ENCODE data around the gene OTOP1. TPM values are rescaled to one million over a fixed set of nuclear protein-coding genes. Genes with fewer than 3 reads are reported as not detected.
"Not testable (repeated sequence)": the region's sequence is repeated elsewhere in the genome, so short reads cannot be mapped to it uniquely, and the experiment has no call there.

OTOP1 gene
- total and polyA plus RNA-seq, 9 donors, result not detected

GRCh38 chr4:4204401-4204745 is 22.4 kb downstream of the OTOP1 start:
- no peak for DNase-seq
- Histone ChIP-seq H3K27me3 (no peaks in the 10 kb centered on the region), H3K9me3 (no peaks in the 10 kb centered on the region), H3K36me3 (no peaks in the 10 kb centered on the region), H3K4me1 (ENCODE audit: insufficient read depth) (no peaks in the 10 kb centered on the region), H3K4me3 (no peak overlapping the region), H3K27ac (no peak overlapping the region)
- WGBS, 3 donors, result 83 to 84% (median 83%) methylated on average over 3 of the region's 3 CpGs
- TF ChIP-seq CTCF (IDR thresholded peaks at IDR 0.05), result no peak
- TF ChIP-seq POLR2A (IDR thresholded peaks at IDR 0.05), result no peak
- TF ChIP-seq EP300 (IDR thresholded peaks at IDR 0.05), result no peak
- intact Hi-C loops (cut with DNase I), result no loop called here

- H3K27ac ChIP-seq, result no peak overlapping the region
- intact Hi-C loops (cut with DNase I), result no loop called here
- DNase-seq, result no peak
- TF ChIP-seq CTCF (IDR thresholded peaks at IDR 0.05), result no peak
- no peak for TF ChIP-seq POLR2A (IDR thresholded peaks at IDR 0.05)
- TF ChIP-seq EP300 (IDR thresholded peaks at IDR 0.05), result no peak
- no peaks in the 10 kb centered on the region for H3K36me3 ChIP-seq
- H3K4me3 ChIP-seq, result no peak overlapping the region
- no peaks in the 10 kb centered on the region for H3K4me1 ChIP-seq (ENCODE audit: insufficient read depth)
- 67 to 75% (median 71%) methylated on average over 10 of the region's 10 CpGs for WGBS, 3 donors
- no peaks in the 10 kb centered on the region for H3K27me3 ChIP-seq
- H3K9me3 ChIP-seq, result no peaks in the 10 kb centered on the region
Observed at GRCh38 chr4:4203688-4204400, 22.9 kb downstream of the OTOP1 start.

- H3K27me3 ChIP-seq, result no peaks in the 10 kb centered on the region
- H3K4me3 ChIP-seq, result no peak overlapping the region
- no peaks in the 10 kb centered on the region for H3K4me1 ChIP-seq (ENCODE audit: insufficient read depth)
- TF ChIP-seq EP300 (IDR thresholded peaks at IDR 0.05) (no peak), POLR2A (IDR thresholded peaks at IDR 0.05) (no peak), CTCF (IDR thresholded peaks at IDR 0.05) (no peak)
- WGBS, 3 donors, result 68 to 79% (median 71%) methylated on average over 4 of the region's 4 CpGs
- H3K36me3 ChIP-seq, result no peaks in the 10 kb centered on the region
- no peak for DNase-seq
- no peaks in the 10 kb centered on the region for H3K9me3 ChIP-seq
- intact Hi-C loops (cut with DNase I), result no loop called here
- H3K27ac ChIP-seq, result no peak overlapping the region
Observed at GRCh38 chr4:4202510-4202909, 24.2 kb downstream of the OTOP1 start.

GRCh38 chr4:4200624-4201023 is 26.1 kb downstream of the OTOP1 start:
- no peak for DNase-seq
- intact Hi-C loops (cut with DNase I), result no loop called here

GRCh38 chr4:4195354-4195753 is 31.4 kb downstream of the OTOP1 start:
- H3K9me3 ChIP-seq, result no peaks in the 10 kb centered on the region
- H3K36me3 ChIP-seq, result no peaks in the 10 kb centered on the region
- no peak overlapping the region for H3K4me3 ChIP-seq
- 89 to 98% (median 93%) methylated on average over 3 of the region's 3 CpGs for whole genome bisulfite sequencing, 3 donors
- H3K27me3 ChIP-seq, result no peaks in the 10 kb centered on the region
- no peak for TF ChIP-seq EP300 (IDR thresholded peaks at IDR 0.05)
- TF ChIP-seq CTCF (IDR thresholded peaks at IDR 0.05), result no peak
- no peak for TF ChIP-seq POLR2A (IDR thresholded peaks at IDR 0.05)
- no peak for DNase-seq
- no peak overlapping the region for H3K27ac ChIP-seq
- intact Hi-C loops (cut with DNase I), result no loop called here
- H3K4me1 ChIP-seq (ENCODE audit: insufficient read depth), result no peaks in the 10 kb centered on the region

More at GRCh38 chr4:4200624-4201023, 26.1 kb downstream of the OTOP1 start:
- Histone ChIP-seq H3K4me3 (no peak overlapping the region), H3K36me3 (no peaks in the 10 kb centered on the region), H3K27ac (no peak overlapping the region), H3K4me1 (ENCODE audit: insufficient read depth) (no peaks in the 10 kb centered on the region), H3K9me3 (no peaks in the 10 kb centered on the region), H3K27me3 (no peaks in the 10 kb centered on the region)
- WGBS, 3 donors, result 43 to 58% (median 55%) methylated on average over 4 of the region's 4 CpGs
- no peak for TF ChIP-seq EP300 (IDR thresholded peaks at IDR 0.05)

GRCh38 chr4:4188557-4188956 is 38.2 kb downstream of the OTOP1 start:
- H3K4me1 ChIP-seq (ENCODE audit: insufficient read depth); H3K9me3 ChIP-seq; H3K4me3 ChIP-seq; H3K27ac ChIP-seq; DNase-seq; H3K36me3 ChIP-seq; H3K27me3 ChIP-seq; intact Hi-C loops (cut with DNase I): not testable (repeated sequence)
- WGBS, 3 donors, result 65 to 78% (median 73%) methylated on average over 3 of the region's 3 CpGs
